Left lobe of liver (tissue), 2 donors: ENCODE measurements around the gene ELF5. TPM values are rescaled to one million over a fixed set of nuclear protein-coding genes. Genes with fewer than 3 reads are reported as not detected.

Experiments used
- ATAC-seq: fragments of 200-7000 bp; cut with Tn5 transposase; one replicate; pipeline ENCODE4 v1.9.1; 2020; ENCODE audit warnings: mild to moderate bottlenecking, moderate library complexity
- DNase-seq: peaks from one replicate; pipeline ENCODE4 v3.0.0-alpha.2; 2020; ENCODE audit warnings: low spot score
- total RNA-seq: library from RNA; stranded (reverse); gene quantifications from one replicate; pipeline ENCODE4 v1.2.1, GENCODE V29; 2021
- donor health status: DM: no; HTN: no; CAD: no; lungs with moderate emphysema.
- donor health status: DM: no; HTN: yes; CAD: no.

The ELF5 gene
- total RNA-seq: 0.10 TPM

DNA sequence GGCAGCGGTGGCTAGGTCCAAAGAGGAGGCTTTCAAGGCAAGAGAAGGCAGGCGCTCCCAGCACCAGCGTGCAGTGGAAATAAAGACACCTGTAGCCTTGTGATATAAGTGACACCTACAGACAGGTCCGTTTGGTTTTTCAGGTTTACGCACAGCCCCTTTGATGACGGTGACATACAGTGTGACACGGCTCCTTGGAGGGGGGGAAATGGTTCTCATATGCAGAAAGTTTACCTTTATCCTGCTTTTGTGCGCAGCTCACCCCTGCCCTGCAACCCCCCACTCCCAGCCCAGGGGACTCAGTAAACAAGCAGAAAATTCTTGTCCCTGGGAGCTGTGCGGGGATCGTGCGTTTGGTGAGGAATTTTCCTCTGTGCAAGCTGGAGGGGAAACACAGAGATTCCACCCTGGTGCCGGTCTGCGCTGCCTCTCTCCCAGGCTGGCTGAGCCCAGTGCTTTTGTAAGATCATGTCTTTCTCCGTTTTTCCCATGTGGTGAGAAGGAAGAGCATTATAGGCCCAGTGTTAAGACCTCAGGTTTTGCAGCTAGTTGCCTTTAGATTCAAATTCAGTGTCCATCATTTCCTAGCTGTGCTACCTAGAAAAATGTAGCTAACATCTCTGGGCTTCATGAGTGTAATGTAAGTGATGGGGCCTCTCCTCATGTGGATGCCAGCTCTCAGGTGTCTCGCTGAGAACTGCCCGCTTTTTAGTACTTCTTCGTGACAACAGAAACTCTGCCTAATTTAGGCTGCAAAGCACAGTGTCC is at the start of gene ELF5:
TSS of gene ELF5 (minus strand) at position 113 of the 768 bp plus-strand sequence. CDS start 8,045 bp downstream, outside the sequence.
- ATAC-seq: no peak
- no peak for DNase-seq

DNA sequence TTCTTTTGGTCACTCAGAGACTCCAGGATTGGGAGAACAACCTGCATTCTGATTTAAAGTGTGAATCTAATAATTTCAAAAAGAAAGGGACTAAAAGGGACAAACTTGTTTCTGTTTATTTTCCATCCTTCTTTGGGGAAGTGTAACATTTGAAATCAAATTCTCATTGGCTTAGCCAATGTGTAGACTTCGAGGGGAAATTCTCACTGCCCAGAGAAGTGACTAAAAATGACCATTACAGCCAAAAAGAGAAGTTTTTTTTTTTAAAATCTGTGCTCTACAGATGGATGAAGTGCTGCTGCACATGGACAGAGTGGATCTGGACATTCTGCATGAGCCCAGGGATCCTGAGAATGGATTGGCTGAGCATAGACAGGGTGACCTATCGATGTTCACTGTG is 49.4 kb upstream of the ELF5 start:
- DNase-seq (no peak), ATAC-seq (no peak)

DNA sequence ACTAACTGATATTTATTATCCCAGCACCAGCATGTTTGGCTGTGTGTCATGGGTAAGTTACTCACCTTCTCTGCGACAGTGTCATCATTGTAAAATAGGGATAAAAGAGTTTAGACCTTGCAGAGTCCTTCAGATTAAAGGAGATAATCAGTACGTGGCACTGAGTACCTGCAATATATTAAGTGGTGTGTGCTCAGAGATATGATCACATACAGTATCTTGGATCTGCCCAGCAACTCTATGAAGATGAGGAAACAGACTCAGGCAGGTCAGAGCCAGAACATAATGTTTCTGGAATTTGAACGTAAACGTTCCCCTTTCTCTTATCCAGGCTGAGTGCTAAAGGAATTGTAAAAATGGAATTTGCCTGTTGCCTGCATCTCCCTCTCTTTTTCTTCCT is 46.9 kb upstream of the ELF5 start:
- no peak for ATAC-seq
- no peak for DNase-seq

DNA sequence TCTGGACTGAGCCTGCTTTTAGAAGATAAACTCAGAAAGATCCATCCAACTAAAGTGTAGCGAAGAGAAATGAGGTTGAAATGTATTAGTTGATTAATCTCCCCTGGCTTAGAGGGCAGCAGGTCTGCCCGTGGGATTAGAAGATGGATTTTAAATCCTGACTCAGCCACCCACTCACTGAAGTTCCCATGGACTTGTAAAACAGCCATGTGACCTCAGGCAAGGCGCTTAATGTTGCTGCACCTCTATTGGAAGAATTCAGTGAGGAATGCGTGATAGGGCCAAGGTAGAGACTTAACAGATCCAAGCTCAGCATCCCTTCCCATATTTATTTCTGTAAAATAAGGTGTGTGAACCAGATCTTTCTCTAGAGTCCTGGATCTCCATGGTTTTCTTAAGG is 45.1 kb upstream of the ELF5 start:
- DNase-seq (no peak), ATAC-seq (no peak)

DNA sequence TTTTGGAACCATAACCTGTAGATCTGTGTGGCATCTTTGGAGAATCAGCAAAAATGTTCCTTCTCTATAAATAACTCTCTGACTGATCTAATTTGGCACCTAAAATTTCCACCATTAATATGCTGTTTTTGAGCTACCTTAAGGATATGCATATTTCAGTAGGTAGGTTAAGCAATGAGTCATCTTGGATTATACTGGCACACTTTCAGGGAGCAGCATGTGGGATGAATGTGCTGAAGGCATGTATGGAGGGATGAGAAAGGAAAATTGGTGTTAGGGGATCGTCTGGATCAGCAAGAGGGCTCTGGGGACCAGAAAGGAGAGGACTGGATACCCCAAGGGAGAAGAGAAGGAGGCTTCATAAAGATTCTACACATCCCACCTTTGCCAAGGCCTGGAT is 44.6 kb upstream of the ELF5 start:
- ATAC-seq (no peak), DNase-seq (no peak)

DNA sequence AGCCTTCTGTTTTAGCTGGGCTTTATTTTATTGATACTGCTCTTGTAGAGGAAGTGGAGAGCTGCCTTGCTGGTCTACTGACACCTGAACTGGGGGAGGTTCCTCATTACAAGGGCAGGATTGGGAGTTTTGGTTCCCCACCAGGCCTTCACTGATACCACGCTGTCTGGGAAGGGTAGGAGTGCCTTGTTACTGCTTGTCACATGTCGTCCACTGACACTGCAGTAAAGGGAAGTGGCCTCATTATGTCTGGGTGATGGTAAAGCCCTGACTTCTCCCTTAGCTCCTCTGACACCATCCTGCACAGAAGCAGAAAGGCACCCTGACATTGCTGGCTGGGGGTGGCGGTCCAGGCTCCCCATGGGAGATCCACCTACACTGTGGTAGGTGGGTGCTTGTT is 38.7 kb upstream of the ELF5 start:
- ATAC-seq: peak; percentile 46
- no peak for DNase-seq

DNA sequence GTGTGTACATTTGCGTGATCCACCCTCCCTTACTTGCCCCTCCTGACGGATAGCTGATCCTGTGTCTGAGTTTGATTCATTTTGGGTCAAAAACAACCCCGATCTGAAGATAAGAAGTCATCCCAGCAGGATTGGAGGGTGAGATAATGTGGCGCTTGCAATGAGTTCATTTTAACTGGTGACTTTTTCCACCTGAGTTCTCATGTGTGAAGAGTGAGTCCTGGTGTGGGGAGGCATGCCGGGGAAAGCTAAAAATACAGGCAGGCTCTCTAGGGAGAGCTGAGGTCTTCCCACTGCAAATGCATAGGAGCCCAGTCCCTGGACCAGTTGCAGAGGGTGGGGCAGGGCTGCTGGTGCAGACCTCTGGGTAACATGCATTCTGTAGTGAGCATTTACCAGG is 35.7 kb upstream of the ELF5 start:
- DNase-seq (no peak), ATAC-seq (no peak)

DNA sequence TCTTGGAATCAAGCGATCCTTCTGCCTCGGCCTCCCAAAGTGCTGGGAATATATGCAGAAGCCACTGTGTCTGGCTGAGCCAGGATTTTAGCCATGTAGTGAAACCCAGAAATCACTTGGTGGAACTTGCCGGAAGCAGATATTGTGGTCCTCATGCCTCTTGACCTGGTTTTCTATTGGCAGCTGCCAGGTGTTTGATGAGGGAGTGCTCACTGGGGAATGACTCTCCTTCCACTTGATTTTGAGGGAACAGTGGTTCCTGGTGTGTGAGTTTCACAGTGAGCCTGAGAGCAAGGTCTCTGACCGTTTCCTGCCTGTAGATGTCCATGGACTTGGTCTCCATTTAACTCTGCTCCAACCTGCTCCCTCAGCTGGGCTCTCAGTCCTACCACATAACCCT is 34.7 kb upstream of the ELF5 start:
- ATAC-seq (no peak), DNase-seq (no peak)

DNA sequence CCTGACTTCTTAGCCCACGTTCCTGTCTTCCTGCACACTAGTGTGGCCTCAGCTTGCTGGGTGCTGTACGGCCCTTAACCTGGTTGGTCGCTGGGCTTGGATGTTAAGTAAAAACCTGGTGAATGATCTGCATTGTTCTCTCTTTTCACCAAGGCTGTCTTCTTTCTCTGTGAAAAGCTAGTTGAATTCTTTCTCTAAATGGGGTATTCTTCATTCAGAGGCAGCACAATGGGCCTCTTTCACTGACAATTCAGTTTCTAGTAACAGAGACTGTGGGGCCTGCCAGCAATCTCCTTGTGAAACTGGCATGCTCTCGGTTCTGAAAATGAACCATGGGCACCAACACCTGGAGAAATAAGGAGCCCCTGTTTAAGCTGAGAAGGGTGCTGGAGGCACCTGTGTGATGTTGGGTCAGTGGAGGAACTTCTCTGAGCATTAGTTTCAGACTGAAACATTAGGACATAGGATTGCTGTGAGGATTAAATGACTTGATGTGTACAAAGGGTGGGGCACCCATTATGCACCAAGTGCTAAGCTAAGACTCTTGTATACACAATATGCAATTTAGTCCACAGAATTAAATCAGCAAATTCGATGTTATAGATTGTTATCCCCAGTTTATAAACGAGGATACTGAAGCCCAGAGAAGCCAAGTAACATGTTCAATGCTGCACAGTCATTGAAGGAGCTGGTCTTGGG is 33.1 kb upstream of the ELF5 start:
- DNase-seq (no peak), ATAC-seq (no peak)

DNA sequence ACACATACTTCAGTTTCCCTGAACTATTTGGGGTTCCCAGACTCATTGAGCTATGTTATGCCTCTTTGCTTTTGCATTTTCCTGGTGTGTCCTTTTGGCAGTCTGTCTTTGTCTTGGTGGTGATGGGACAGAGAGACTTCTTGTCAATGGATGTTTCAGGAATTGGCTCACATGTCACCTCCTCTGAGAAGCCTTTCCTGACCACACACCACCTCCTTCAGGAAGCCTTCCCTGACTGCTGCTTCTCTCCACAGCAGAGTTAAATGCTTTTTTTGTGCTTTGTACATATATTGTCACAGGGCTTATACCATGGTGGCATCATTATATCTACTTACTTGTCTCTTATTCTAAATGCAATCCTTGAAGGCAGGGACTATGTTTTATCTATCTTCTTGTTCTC is 28.5 kb upstream of the ELF5 start:
- DNase-seq: no peak
- no peak for ATAC-seq

DNA sequence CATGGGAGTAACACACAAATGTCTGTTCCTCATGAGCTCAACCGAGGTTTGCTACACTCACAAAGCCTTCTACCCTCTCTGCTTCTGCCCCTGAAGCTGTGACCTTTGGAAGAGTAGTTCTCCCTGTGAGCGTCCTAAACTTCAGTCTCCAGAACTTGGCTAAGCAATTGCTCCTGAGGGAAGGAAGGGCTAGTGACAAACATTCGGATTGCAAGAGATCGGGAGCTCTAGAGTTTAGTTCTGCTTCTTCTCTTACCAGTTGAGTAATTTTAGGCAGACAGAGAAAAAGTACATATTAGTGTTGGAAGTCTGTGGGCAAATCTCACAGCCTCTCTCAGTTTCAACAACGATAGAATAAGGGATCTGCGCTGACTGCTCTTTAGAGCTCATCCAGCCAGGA is 27.3 kb upstream of the ELF5 start:
- DNase-seq: no peak
- no peak for ATAC-seq

DNA sequence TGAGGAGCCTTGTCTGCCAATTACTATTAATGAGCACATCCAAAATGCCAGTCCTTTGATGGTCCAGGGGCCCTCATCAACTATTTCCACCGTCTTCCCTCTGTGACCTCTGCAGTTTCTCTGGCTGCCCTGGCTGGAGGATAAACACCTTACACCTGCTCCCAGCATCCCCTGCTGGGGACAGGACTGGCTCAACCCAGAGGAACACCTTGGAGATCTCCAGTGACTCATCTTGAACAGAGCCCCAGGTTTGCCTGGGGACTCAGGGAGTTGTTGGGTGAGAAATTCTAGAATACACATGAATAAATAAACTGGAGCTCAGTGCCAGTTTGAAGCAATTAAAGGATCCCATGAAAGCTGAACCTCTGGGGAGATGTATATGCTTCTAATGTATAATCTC is 24.0 kb upstream of the ELF5 start:
- no peak for DNase-seq
- no peak for ATAC-seq

DNA sequence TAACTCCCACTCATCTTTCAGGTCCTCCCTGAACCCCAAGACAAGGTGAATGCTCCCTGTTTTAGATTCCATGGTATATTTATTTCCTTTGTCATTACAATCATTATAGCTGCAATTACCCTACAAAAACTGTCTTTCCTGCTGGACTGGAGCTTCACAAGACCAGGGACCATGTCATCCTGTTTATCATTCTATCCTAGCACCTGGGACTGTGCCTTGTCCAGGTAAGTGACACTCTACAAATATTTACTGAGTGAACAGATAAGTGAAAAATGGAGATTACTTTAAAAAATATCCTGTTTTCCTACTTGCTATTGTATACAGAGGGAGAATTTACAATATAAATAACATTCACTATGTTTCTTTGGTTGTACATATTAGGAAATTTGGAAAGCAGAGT is 22.5 kb upstream of the ELF5 start:
- DNase-seq (no peak), ATAC-seq (no peak)

DNA sequence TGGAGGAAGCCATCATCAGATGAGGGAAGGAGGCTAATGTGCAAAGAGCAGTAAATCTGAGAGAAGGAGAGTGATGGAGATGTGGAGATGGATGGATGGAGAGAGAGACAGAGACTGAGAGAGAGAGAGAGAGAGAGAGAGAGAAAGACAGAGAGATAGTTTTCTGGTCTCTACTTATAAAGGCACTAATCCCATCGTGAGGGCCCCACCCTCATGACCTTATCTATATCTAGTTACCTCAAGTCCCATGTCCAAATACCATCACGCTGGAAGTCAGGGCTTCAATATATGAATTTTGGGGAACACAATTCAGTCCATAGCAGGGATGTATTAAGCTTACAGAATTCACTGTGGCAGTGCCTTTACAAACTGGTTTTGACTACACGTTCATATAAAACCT is 21.2 kb upstream of the ELF5 start:
- ATAC-seq (no peak), DNase-seq (no peak)

DNA sequence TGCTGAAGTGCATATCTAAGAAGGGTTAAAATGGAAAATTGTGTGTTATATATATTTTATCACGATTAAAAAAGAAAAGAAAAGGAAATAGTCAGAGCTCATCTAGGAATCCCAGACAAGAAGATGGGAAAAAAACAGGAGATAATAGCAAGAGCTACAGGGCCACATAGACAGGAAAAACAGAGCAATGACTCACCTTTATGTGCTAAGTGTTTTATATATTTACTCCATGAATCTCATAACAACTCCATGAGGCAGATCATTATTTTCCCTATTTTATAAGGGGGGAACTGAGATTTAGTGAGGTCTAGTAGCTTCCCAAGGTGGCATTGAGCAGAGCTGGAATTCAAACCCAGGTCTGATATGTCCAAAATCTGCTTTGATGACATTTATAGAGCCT is 18.1 kb upstream of the ELF5 start:
- ATAC-seq: no peak
- DNase-seq: no peak

DNA sequence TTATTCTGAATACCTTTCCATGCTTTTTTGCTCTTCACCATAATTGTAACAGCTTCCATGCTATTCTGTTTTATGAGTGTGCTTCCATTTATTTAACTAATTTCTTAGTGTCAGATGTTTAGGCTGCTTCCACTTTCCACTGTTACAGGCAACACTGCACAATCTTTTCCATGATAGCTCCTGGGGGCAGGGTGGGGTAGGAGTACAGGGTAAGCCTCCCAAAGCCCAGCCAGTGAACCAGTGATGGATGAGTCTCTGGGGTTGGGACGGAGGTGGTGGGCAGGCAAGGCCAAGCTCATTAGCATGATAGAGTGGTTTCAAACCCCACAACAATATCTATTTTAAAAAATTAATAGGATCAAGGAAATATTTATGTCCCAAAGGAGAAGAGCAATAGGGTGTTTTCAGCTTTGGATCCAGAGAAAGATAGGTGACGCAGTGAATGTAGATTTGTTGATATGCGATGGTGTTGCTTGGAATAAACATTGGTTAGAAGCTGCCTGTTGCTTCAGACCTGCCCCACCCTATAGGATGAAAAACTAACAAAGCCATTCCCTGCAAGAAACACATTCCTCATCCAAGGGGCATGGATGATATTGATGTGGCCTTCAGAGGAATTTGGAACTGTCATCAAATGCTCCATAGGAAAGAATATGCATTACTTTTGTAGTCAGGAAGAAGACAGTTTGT is 17.1 kb upstream of the ELF5 start:
- ATAC-seq (no peak), DNase-seq (no peak)

DNA sequence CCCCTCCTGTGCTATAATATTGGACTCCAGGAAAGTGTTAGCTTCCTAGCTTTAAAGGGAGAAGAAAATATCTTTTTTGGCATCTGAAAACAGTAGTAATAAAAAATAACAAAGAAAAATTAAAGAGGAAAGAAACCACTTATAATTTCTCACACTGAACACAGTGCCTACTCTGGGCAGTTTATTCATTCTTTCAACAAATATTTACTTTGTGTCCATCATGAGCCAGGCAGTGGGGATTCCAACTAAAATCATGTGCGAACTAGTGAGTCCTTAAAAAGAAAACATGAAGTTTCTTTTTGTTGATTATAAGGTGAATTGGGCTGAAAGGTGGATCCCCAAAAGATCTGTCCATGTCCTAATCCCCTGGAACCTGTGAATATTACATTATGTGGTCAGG is 16.0 kb upstream of the ELF5 start:
- peak; percentile 78 for ATAC-seq

DNA sequence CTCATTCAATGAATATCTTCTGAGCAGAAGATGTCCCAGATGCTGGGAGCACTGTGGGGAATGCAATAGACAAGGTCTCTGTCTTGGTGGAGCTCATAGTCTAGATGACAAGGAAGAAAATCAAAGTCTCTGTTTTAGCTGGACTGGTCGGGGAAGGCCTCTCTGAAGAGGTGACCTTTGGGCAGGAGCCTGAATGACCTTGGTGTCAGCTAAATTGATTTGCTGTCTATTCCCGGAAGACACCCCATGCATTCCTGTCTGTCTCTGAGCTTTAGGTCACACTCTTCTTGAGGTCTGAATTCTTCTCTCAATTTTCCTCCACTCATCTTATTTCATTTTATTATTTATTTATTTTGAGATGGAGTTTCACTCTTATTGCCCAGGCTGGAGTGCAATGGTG is 14.5 kb upstream of the ELF5 start:
- DNase-seq (no peak), ATAC-seq (peak; percentile 36)

More for the DNA sequence above, 16.0 kb upstream of the ELF5 start:
- DNase-seq: no peak

DNA sequence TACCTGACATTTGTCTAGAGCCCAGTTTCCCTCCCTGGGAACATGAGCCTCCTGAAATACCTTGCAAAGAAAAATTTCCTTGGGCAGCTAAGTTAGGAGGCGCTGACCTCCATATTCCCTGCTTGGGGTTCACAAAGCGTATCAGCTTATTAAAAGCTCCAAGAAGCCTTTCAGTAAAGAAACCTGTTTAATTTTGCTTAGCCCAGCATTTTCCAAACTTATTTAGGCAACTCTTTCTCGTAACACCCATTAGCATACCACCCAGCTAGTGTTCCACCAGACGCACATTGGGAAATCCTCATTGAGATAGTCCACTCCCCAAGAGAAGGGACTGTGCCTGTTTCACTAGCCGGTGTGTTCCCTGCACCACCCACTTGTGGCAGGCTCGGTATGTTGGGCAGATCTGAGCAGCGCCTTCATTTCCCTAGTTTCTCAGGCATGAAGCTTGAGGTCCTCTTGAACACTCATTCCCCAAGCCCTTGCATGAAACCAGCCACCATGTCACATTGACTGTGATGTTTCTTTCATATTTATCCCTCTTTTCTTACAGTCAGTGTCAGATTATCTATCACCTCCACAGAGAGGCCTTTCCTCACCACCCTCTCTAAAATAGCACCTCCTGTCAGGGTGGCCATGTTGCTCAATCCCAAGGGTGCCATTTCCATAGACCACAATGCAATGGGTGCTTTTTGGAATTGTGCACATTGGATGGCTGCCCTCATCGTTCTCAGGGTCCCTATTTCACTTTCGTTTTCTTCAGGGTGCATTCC is 12.5 kb upstream of the ELF5 start:
- DNase-seq (no peak), ATAC-seq (no peak)

DNA sequence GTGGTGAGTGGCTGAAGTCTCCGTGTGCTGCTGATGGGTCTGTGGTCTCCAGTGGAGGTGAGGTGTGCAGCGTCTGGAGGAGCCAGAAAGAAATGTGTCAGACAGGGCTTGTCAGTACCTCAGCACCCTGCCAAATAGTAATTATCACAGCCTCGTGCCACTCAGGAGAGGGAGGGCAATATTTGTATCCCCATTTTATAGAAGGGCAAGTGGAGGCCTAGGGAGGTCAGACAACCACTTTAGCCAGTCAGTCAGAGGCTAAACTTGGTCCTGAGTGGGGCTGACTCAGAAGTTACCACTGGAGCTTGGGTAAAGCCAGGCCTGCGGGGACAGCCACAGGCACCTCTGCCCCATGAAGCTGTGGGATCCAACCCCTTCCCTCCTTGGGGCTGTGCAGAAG is 11.5 kb upstream of the ELF5 start:
- DNase-seq (no peak), ATAC-seq (no peak)

DNA sequence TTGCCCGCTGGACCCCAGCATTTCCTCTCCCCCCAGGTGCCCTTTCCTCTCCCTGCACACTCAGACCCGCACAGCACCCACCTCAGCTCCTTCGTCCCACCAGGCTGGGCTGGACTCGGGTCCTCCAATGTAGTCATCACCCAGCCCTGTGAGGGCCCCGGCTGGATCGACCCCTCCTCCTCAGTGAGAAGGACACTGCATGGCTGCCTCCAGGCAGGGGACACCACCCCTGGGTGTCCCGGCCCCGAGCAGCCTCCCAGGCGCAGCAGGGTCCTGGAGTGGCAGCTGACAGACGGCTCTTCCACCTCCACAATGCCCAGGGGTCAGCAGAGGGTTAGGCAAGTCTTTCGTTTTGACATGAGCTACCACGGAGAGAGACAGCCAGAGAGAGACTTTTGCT is 11.1 kb upstream of the ELF5 start:
- no peak for DNase-seq
- no peak for ATAC-seq
